ENCODE results near the gene DOCK3.

GRCh38 chr3:51362476-51362875 is 687.7 kb downstream of the DOCK3 start:
- TF ChIP-seq POLR2A (IDR thresholded peaks at IDR 0.05) (no peak), CTCF (IDR thresholded peaks at IDR 0.05) (no peak), POLR2AphosphoS5 (IDR thresholded peaks at IDR 0.05; ENCODE audit: insufficient read depth in 1 of 2, low read depth in 1 of 2) (no peak)

All from vagina (tissue), 2 donors.